GM18951 (cell line): ENCODE results near the gene MBD5.
"Not testable (repeated sequence)": the region's sequence is repeated elsewhere in the genome, so short reads cannot be mapped to it uniquely, and the experiment has no call there.

ENCODE experiments used
- POLR2A ChIP-seq: IDR thresholded peaks from 4 replicates; pipeline ENCODE4 v1.6.1; 2011; ENCODE audit warnings: mild to moderate bottlenecking; ENCODE audit not compliant: insufficient read length, insufficient read depth; ENCODE audit errors: extremely low read depth
- in situ Hi-C: fragments of 300-500 bp; cut with MboI; formaldehyde crosslinking; loops from one replicate; pipeline ENCODE4 v1.12.0; 2022; ENCODE audit warnings: low sequenced_read_pairs, mixed read lengths, inconsistent platforms; ENCODE audit not compliant: unreplicated experiment

The MBD5 gene

GRCh38 chr2:148541792-148542191, 520.9 kb downstream of the MBD5 start:
- TF ChIP-seq POLR2A: no peak
- in situ Hi-C loops: no loop called here

- in situ Hi-C loops: no loop called here
- TF ChIP-seq POLR2A: no peak
Measured at GRCh38 chr2:148542614-148543013, 521.7 kb downstream of the MBD5 start.

- in situ Hi-C loops: not testable (repeated sequence)
Measured at GRCh38 chr2:148543088-148543540, 522.2 kb downstream of the MBD5 start.

GRCh38 chr2:148545390-148546256, 524.7 kb downstream of the MBD5 start:
- no peak for TF ChIP-seq POLR2A
- in situ Hi-C loops: no loop called here

- no peak for TF ChIP-seq POLR2A
- in situ Hi-C loops: no loop called here
Measured at GRCh38 chr2:148546270-148546669, 525.4 kb downstream of the MBD5 start.

GRCh38 chr2:148548716-148549400, 528.0 kb downstream of the MBD5 start:
- in situ Hi-C loops: no loop called here
- no peak for TF ChIP-seq POLR2A

GRCh38 chr2:148552675-148553331, 531.9 kb downstream of the MBD5 start:
- TF ChIP-seq POLR2A: no peak
- in situ Hi-C loops: no loop called here

- in situ Hi-C loops: no loop called here
- no peak for TF ChIP-seq POLR2A
Measured at GRCh38 chr2:148553332-148553887, 532.5 kb downstream of the MBD5 start.

- TF ChIP-seq POLR2A: no peak
- in situ Hi-C loops: no loop called here
Measured at GRCh38 chr2:148554459-148555247, 533.8 kb downstream of the MBD5 start.

GRCh38 chr2:148555622-148556294, 534.9 kb downstream of the MBD5 start:
- TF ChIP-seq POLR2A: no peak
- in situ Hi-C loops: no loop called here

- no peak for TF ChIP-seq POLR2A
- in situ Hi-C loops: no loop called here
Measured at GRCh38 chr2:148557844-148558436, 537.0 kb downstream of the MBD5 start.

- no peak for TF ChIP-seq POLR2A
- in situ Hi-C loops: no loop called here
Measured at GRCh38 chr2:148560496-148560895, 539.6 kb downstream of the MBD5 start.
